Liver (tissue), 4 donors: ENCODE measurements around the gene SIAH2. TPM values are rescaled to one million over a fixed set of nuclear protein-coding genes. Genes with fewer than 3 reads are reported as not detected.

Experiments
- polyA plus RNA-seq, 2 donors: library from polyadenylated mRNA; stranded (reverse) in 1 of 2; unstranded in 1 of 2; fragments of 200-250 nt in 1 of 2; fragments of >200 nt in 1 of 2; fragmentation: Nextera tagmentation in 1 of 2; extraction: Ambion mirVana in 1 of 2; gene quantifications; one replicate each; pipeline versions ENCODE4 v1.2.1 to v1.2.3, GENCODE V29; 2013 to 2015
- total RNA-seq, 2 donors: library from RNA; depleted of rRNA; stranded (reverse); fragments of >200 nt; gene quantifications; one replicate each; pipeline ENCODE4 v1.2.3, GENCODE V29; 2014
- donor health status: healthy.
- donor health status: healthy.
- donor health status: healthy.

SIAH2 gene
- total and polyA plus RNA-seq, 4 donors = 12.1 to 104 (median 20.3) TPM

Other genes with a start within 250 kb of the SIAH2 start
- 100 to 1,000 TPM; 116 to 254 TPM for gene SERP1, start 216.7 kb downstream of the SIAH2 start, total RNA-seq
- 100 to 1,000 TPM; 116 to 247 TPM for gene SERP1, start 216.7 kb downstream of the SIAH2 start, polyA plus RNA-seq
- 100 to 1,000 TPM in 1 of 2 donors, 10 to 100 TPM in 1; 65.9 to 104 TPM for gene EIF2A, start 216.4 kb downstream of the SIAH2 start, total RNA-seq
- 10 to 100 TPM; 23.6 to 28.5 TPM for gene EIF2A, start 216.4 kb downstream of the SIAH2 start, polyA plus RNA-seq
- 100 to 1,000 TPM in 1 of 2 donors, 10 to 100 TPM in 1; 52.7 to 107 TPM for gene SELENOT, start 159.8 kb downstream of the SIAH2 start, total RNA-seq
- 10 to 100 TPM; 59.2 to 80.8 TPM for gene SELENOT, start 159.8 kb downstream of the SIAH2 start, polyA plus RNA-seq
- under 1 TPM in 1 of 2 donors, not detected in 1; under 0.01 TPM for gene ERICH6, start 59.2 kb downstream of the SIAH2 start, total RNA-seq
- gene ERICH6, start 59.2 kb downstream of the SIAH2 start, polyA plus RNA-seq = not detected
- gene MINDY4B, start 142.3 kb upstream of the SIAH2 start, total RNA-seq = not detected
- gene MINDY4B, start 142.3 kb upstream of the SIAH2 start, polyA plus RNA-seq = not detected
- not detected for gene CLRN1, start 209.6 kb upstream of the SIAH2 start, total RNA-seq
- not detected for gene CLRN1, start 209.6 kb upstream of the SIAH2 start, polyA plus RNA-seq